Prostate gland (tissue), 2 donors: Measurements from ENCODE around the gene PPWD1. TPM values are rescaled to one million over a fixed set of nuclear protein-coding genes. Genes with fewer than 3 reads are reported as not detected.
"Not testable (repeated sequence)": the region's sequence is repeated elsewhere in the genome, so short reads cannot be mapped to it uniquely, and the experiment has no call there.

Experiments used
- DNase-seq: peaks from one replicate; pipeline ENCODE4 v3.0.0-alpha.2; 2019; ENCODE audit warnings: low spot score
- H3K27ac ChIP-seq, 2 donors: fragments of 200-600 bp; sonication (generic); 2 replicates each; pipeline ENCODE4 v1.5.1; 2017 to 2019
- H3K27me3 ChIP-seq: fragments of 200-600 bp; sonication (generic); replicated peaks from 2 replicates; pipeline ENCODE4 v1.5.1; 2019; ENCODE audit not compliant: insufficient read depth
- H3K36me3 ChIP-seq, 2 donors: fragments of 200-600 bp; sonication (generic); 1 replicate in 1 of 2; 2 replicates in 1 of 2; pipeline versions ENCODE4 v1.5.1 to v1.8.1; 2017 to 2019
- H3K4me1 ChIP-seq: fragments of 200-600 bp; sonication (generic); replicated peaks from 2 replicates; pipeline ENCODE4 v1.5.1; 2019
- H3K4me3 ChIP-seq, 2 donors: fragments of 200-600 bp; sonication (generic); 2 replicates each; pipeline ENCODE4 v1.5.1; 2017 to 2019
- H3K9me3 ChIP-seq: fragments of 200-600 bp; sonication (generic); 2 replicates; pipeline ENCODE4 v1.5.1; 2017
- CTCF ChIP-seq, 4 experiments: fragments of 200-600 bp in 2 of 4; fragments of 450-650 bp in 2 of 4; sonication (generic) in 2 of 4; IDR thresholded peaks; 1 replicate in 3 of 4; 2 replicates in 1 of 4; pipeline ENCODE4 v1.5.1; 2016 to 2019; ENCODE audit warnings: antibody characterized with exemption in 4 of 4, mild to moderate bottlenecking in 2 of 4, moderate library complexity in 2 of 4
- POLR2A ChIP-seq: fragments of 450-650 bp; IDR thresholded peaks from one replicate; pipeline ENCODE4 v1.6.1; 2016; ENCODE audit warnings: antibody characterized with exemption, mild to moderate bottlenecking
- POLR2AphosphoS5 ChIP-seq: sonication (generic); formaldehyde crosslinking; IDR thresholded peaks from one replicate; pipeline ENCODE4 v1.6.1; 2017; ENCODE audit warnings: antibody characterized with exemption
- WGBS: methylation state at CpG from one replicate; pipeline ENCODE4 v1.1.5; 2018; 5-methylcytosine and 5-hydroxymethylcytosine counted together
- intact Hi-C: fragments of 100-400 bp; cut with DNase I; formaldehyde crosslinking; loops from one replicate; pipeline ENCODE4 v1.14.2; 2022
- total RNA-seq, 2 donors: library from RNA; depleted of rRNA; stranded (reverse); fragments of >200 nt; gene quantifications; one replicate each; pipeline ENCODE4 v1.1.0, GENCODE V29; 2016

Gene PPWD1
- total RNA-seq, 2 donors from 2014 or later = 38.4 to 48.5 TPM

DNA sequence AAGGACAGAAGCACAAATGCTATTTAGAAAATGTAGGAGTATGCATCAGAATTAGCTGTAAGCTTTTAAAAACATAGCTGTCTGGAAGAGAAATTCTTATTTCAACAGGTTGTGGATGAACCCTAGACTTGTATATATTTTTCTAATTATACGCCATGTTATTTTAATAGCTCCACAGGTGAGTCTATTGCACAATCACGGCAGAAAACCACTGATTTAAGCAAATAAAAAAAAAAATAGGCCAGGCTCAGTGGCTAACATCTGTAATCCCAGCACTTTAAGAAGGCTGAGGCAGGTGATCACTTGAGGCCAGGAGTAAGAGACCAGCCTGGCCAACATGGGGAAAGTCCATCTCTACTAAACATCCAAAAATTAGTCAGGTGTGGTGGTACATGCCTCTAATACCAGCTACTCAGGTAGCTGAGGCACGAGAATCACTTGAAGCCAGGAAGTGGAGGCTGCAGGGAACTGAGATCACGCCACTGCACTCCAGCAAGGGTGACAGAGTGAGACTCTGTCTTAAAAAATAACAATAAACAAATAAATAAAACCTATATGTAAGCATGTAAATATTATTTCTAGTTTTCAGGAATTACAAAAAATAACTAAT, 49.3 kb downstream of the PPWD1 start:
- intact Hi-C loops = no loop called here
- 84% methylated on average over 4 of the region's 4 CpGs for WGBS
- peaks cover 0 to 4% of the 10 kb centered on the region in 2 donors for H3K36me3 ChIP-seq
- no peak for DNase-seq
- no peak overlapping the region for H3K4me3 ChIP-seq
- no peak for TF ChIP-seq CTCF (IDR thresholded peaks at IDR 0.05)
- no peak for TF ChIP-seq POLR2A
- no peak overlapping the region for H3K27ac ChIP-seq
- H3K4me1 ChIP-seq = no peaks in the 10 kb centered on the region
- H3K27me3 ChIP-seq = no peaks in the 10 kb centered on the region
- H3K9me3 ChIP-seq = no peaks in the 10 kb centered on the region

- WGBS = 86% methylated on average over 4 of the region's 4 CpGs
- TF ChIP-seq POLR2AphosphoS5 (no peak), CTCF (IDR thresholded peaks at IDR 0.05) (no peak), POLR2A (no peak)
- no peaks in the 10 kb centered on the region for H3K27me3 ChIP-seq
- H3K27ac ChIP-seq = no peak overlapping the region
- H3K9me3 ChIP-seq = no peaks in the 10 kb centered on the region
- DNase-seq = no peak
- no peak overlapping the region for H3K4me3 ChIP-seq
- intact Hi-C loops = loop anchor here (5.0 to 10.0 kb wide), 3 partner anchors 102 to 525 kb away; partner anchors contain the start of genes ERBIN, NLN, SGTB and SREK1
- no peaks in the 10 kb centered on the region for H3K36me3 ChIP-seq
- H3K4me1 ChIP-seq = no peaks in the 10 kb centered on the region
Measured at GRCh38 chr5:65620021-65620420, 56.9 kb downstream of the PPWD1 start.

DNA sequence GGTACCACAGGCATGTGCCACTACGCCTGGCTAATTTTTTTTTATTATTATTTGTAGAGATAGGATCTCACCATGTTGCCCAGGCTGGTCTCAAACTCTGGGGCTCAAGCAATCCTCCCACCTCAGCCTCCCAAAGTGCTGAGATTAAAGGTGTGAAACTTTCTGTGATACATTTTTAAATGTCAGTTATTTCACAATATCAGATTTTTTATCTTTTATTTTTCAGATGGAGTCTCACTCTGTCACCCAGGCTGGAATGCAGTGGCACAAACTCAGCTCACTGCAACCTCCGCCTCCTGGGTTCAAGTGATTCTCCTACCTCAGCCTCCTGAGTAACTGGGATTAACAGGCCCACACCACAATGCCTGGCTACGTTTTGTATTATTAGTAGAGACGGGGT, 58.9 kb downstream of the PPWD1 start:
- 82% methylated on average over 4 of the region's 4 CpGs for WGBS

DNA sequence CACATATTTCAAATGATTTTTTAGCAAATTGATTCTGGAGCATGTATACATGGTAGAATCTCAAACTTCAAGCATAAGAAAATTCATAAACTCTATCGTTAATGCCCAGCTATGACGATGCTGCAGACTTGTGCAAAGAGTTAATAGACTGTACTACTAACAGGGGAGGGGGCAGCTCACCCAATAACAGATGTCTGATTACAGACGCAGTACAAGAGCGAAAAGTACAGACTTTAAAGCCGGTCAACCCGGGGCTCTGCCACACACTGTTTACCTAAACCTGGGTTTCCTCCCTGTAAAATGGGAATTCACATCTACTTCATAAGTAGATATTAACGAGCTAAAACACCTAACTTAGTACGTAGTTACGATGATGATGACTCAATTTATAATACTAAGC, 60.4 kb downstream of the PPWD1 start:
- TF ChIP-seq POLR2A (no peak), CTCF (IDR thresholded peaks at IDR 0.05) (no peak), POLR2AphosphoS5 (no peak)
- Histone ChIP-seq H3K36me3 (no peaks in the 10 kb centered on the region), H3K9me3 (no peaks in the 10 kb centered on the region), H3K4me3 (peak overlapping the region; percentile 76 to 81), H3K27me3 (no peaks in the 10 kb centered on the region), H3K4me1 (no peaks in the 10 kb centered on the region), H3K27ac (peak overlapping the region; percentile 84 to 85)
- intact Hi-C loops = loop anchor here (5.0 to 10.0 kb wide), 3 partner anchors 99 to 521 kb away; partner anchors contain the start of genes ERBIN, NLN, SGTB and SREK1
- DNase-seq = no peak
- WGBS = 4% methylated on average over 9 of the region's 9 CpGs

More for the DNA sequence above, 58.9 kb downstream of the PPWD1 start:
- H3K9me3 ChIP-seq, H3K27ac ChIP-seq, H3K36me3 ChIP-seq, H3K27me3 ChIP-seq, H3K4me1 ChIP-seq, DNase-seq, H3K4me3 ChIP-seq: not testable (repeated sequence)
- intact Hi-C loops = loop anchor here (5.0 to 10.0 kb wide), 3 partner anchors 100 to 523 kb away; partner anchors contain the start of genes ERBIN, NLN, SGTB and SREK1

- Histone ChIP-seq H3K4me3 (peak within 1 kb of the TSS; percentile 76 to 81), H3K4me1 (no peaks in the 10 kb centered on the region), H3K9me3 (no peaks in the 10 kb centered on the region), H3K27me3 (no peaks in the 10 kb centered on the region), H3K36me3 (no peaks in the 10 kb centered on the region), H3K27ac (peak within 1 kb of the TSS; percentile 84 to 85)
- intact Hi-C loops = loop anchor here (5.0 to 10.0 kb wide), 3 partner anchors 98 to 521 kb away; partner anchors contain the start of genes ERBIN, NLN, SGTB and SREK1
- peak; percentile 50 for TF ChIP-seq POLR2A
- TF ChIP-seq CTCF (IDR thresholded peaks at IDR 0.05) = no peak
- TF ChIP-seq POLR2AphosphoS5 = peak; percentile 84
- DNase-seq = peak; percentile 92
- under 1% methylated on average over 32 of the region's 32 CpGs for WGBS
Measured at GRCh38 chr5:65624025-65624570, 61.0 kb downstream of the PPWD1 start, which contains the start of gene TRIM23. TRIM23 (minus strand) TSS chr5:65624333; CDS start chr5:65624274, 59 bp downstream.
